Globus pallidus (tissue), 1 donor: Measurements from ENCODE around the gene SLC16A2.
"Not testable (repeated sequence)": the region's sequence is repeated elsewhere in the genome, so short reads cannot be mapped to it uniquely, and the experiment has no call there.

Experiments
- DNase-seq: peaks from one replicate; pipeline ENCODE4 v3.0.0-alpha.2; 2015; ENCODE audit warnings: low spot score

SLC16A2 gene

GRCh38 chrX:74507191-74507590, 85.9 kb downstream of the SLC16A2 start:
- DNase-seq = no peak

GRCh38 chrX:74509989-74510388, 88.7 kb downstream of the SLC16A2 start:
- no peak for DNase-seq

GRCh38 chrX:74510401-74510800, 89.1 kb downstream of the SLC16A2 start:
- no peak for DNase-seq

GRCh38 chrX:74511704-74512103, 90.4 kb downstream of the SLC16A2 start:
- DNase-seq = no peak

- DNase-seq = no peak
Measured at GRCh38 chrX:74514384-74514783, 93.1 kb downstream of the SLC16A2 start.

GRCh38 chrX:74515356-74515755, 94.1 kb downstream of the SLC16A2 start:
- no peak for DNase-seq

GRCh38 chrX:74516013-74516412, 94.7 kb downstream of the SLC16A2 start:
- DNase-seq = not testable (repeated sequence)

- no peak for DNase-seq
Measured at GRCh38 chrX:74519870-74520269, 98.6 kb downstream of the SLC16A2 start.

- no peak for DNase-seq
Measured at GRCh38 chrX:74520291-74520690, 99.0 kb downstream of the SLC16A2 start.

GRCh38 chrX:74520896-74521295, 99.6 kb downstream of the SLC16A2 start:
- no peak for DNase-seq

- DNase-seq = no peak
Measured at GRCh38 chrX:74521961-74522751, 100.9 kb downstream of the SLC16A2 start.

- DNase-seq = no peak
Measured at GRCh38 chrX:74523224-74523623, 101.9 kb downstream of the SLC16A2 start.

- no peak for DNase-seq
Measured at GRCh38 chrX:74523870-74524735, 102.8 kb downstream of the SLC16A2 start.

GRCh38 chrX:74525116-74525515, 103.8 kb downstream of the SLC16A2 start:
- DNase-seq = no peak

GRCh38 chrX:74526764-74527163, 105.5 kb downstream of the SLC16A2 start:
- DNase-seq = no peak

- DNase-seq = no peak
Measured at GRCh38 chrX:74527350-74527749, 106.1 kb downstream of the SLC16A2 start.

GRCh38 chrX:74529311-74529710, 108.0 kb downstream of the SLC16A2 start:
- no peak for DNase-seq

GRCh38 chrX:74531081-74531480, 109.8 kb downstream of the SLC16A2 start:
- no peak for DNase-seq

- DNase-seq = no peak
Measured at GRCh38 chrX:74534569-74535038, 113.3 kb downstream of the SLC16A2 start.

GRCh38 chrX:74535086-74535407, 113.8 kb downstream of the SLC16A2 start:
- no peak for DNase-seq

GRCh38 chrX:74535408-74536151, 114.3 kb downstream of the SLC16A2 start:
- peak; percentile 51 for DNase-seq

- DNase-seq = peak; percentile 35
Measured at GRCh38 chrX:74536152-74536831, 115.0 kb downstream of the SLC16A2 start.
